ENCODE data around the gene GSTM2. TPM values are rescaled to one million over a fixed set of nuclear protein-coding genes. Genes with fewer than 3 reads are reported as not detected.
"Not testable (repeated sequence)": the region's sequence is repeated elsewhere in the genome, so short reads cannot be mapped to it uniquely, and the experiment has no call there.

GSTM2 gene
- total RNA-seq, 1 experiment from 2014 or later: 10.7 TPM

DNA sequence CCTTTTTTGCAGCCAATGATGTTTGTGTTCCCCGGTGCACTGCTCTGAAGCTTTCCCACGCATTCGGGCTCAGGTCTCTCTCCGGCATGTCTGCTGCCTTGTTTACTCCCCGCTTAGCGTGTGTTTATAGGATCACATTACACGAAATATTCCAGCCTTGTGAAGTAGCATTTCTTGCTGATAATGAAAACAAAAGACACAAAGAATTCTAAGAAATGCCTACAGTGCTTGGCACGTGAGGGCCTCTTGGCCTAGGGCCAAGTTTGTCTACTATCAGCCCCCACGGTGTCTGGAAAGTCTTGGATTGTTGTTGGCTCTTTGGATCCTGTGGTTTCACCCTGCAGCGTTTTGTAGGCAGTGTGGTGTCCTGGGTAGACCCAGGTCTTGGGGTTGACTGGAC is 23.2 kb upstream of the GSTM2 start:
- no peak for DNase-seq (ENCODE audit: low read depth)

- peak; percentile 68 for DNase-seq (ENCODE audit: low read depth)
Measured at GRCh38 chr1:109649491-109649914, 18.4 kb upstream of the GSTM2 start.

DNA sequence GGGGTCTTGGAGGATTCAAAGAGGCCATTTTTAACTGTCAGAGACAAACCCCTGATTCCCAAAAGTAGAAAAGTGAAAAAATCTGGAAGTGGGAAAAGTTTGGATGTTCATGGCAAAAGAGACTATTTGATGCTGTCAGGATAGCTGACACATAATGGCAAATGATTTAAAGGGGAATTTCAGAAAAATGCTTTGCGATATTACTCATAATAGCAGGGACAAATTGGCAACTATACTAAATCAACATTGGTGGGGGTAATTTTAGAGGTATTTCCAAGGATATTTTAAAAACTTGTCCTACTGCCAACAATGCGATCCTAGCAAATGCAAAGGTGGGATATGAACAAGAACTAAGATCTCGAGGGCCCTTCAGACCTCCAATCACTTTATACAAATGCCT is 17.2 kb upstream of the GSTM2 start:
- DNase-seq (ENCODE audit: low read depth): no peak

DNA sequence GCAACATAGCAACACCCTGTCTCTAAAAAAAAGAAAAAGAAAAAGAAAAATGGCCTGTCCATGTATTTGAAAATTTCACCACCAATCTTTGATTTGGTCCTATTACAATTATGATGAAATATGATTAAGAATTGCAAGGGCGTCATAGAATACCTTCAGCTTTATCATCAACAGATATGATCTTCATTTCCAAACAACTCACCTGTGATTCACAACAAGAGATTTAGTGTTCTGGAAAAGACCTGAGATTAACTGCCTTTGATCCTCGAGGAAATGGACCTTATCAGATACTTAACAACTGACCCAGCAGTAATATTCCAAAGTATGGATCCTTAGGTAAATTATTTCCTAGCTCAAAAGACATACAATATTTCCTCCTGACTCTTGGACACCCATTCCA is 15.5 kb upstream of the GSTM2 start:
- DNase-seq (ENCODE audit: low read depth): no peak

GRCh38 chr1:109653306-109653705 is 14.6 kb upstream of the GSTM2 start:
- DNase-seq (ENCODE audit: low read depth): no peak

- DNase-seq (ENCODE audit: low read depth): no peak
Measured at GRCh38 chr1:109654519-109654918, 13.3 kb upstream of the GSTM2 start.

DNA sequence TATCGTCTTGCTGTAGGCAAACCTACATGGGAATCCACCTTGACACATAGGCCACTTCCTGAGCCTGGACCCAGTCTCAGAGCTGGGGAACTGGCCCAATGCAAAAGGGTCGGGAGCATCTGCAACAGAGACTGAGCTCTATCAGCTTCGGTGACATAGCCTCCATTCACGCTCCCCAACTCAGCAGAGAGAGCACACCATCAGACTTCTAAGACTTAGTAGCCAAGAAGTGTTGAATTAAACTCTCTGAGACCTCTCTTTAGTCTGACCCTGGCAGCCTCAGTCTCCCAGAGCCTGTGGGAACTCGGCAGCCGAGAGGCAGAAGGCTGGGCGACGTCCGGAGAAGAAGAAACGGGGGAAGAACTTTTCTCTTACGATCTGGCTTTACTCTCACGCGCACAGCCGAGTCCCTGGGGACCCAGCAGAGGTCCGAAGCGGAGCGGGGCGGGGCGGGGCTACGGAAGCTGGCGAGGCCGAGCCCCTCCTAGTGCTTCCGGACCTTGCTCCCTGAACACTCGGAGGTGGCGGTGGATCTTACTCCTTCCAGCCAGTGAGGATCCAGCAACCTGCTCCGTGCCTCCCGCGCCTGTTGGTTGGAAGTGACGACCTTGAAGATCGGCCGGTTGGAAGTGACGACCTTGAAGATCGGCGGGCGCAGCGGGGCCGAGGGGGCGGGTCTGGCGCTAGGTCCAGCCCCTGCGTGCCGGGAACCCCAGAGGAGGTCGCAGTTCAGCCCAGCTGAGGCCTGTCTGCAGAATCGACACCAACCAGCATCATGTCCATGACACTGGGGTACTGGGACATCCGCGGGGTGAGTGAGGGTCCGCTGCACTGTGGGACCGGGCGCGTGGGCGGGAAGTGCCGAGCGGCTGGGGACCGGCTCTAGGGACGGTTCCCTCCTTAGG is 12.0 kb upstream of the GSTM2 start, which contains the start of gene GSTM4:
Gene GSTM4, plus strand, starts transcription at position 485 of the 905 bp plus-strand sequence. Its CDS starts 291 bp downstream, at position 776.
- DNase-seq (ENCODE audit: low read depth): peak; percentile 78

GRCh38 chr1:109657395-109657794 is 10.5 kb upstream of the GSTM2 start:
- no peak for DNase-seq (ENCODE audit: low read depth)

DNA sequence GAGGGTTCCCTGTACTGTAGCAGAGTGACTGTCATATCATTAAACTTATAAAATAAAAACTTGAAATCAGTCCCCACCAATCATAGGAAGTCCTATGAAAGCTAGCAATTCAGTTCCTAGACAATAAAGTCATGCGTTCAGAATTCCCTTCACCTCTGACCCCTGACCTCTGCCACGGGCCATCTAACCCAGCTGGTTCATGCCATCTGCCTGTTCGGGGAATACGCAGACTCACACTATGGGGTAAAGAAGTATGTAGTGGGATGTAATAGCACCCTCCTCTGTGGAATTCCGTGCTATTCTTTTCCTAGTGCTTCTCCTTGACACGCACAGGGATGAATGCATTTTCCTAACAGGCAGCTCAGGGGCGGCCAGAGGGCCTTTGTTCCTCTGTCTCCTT is 9.9 kb upstream of the GSTM2 start:
- DNase-seq (ENCODE audit: low read depth): no peak

DNA sequence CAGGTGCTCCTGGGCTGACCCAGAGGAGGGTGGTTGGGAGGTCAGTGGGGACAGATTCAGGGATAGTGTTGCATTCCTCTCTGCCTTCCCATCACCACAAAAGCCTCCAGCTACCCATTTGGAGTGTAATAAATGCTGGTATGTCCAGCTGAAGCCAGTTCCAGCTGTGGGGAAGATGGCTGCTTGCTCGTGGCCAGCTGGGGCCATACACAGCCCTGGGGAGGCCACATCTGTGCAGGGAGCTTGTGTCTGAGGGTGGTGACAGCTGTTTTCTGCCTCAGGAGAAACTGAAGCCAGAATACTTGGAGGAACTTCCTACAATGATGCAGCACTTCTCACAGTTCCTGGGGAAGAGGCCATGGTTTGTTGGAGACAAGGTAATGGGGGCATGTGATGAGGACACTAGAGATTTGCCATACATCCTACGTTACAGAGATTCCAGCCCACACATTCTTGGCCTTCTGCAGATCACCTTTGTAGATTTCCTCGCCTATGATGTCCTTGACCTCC is 9.3 kb upstream of the GSTM2 start:
- DNase-seq (ENCODE audit: low read depth): no peak

DNA sequence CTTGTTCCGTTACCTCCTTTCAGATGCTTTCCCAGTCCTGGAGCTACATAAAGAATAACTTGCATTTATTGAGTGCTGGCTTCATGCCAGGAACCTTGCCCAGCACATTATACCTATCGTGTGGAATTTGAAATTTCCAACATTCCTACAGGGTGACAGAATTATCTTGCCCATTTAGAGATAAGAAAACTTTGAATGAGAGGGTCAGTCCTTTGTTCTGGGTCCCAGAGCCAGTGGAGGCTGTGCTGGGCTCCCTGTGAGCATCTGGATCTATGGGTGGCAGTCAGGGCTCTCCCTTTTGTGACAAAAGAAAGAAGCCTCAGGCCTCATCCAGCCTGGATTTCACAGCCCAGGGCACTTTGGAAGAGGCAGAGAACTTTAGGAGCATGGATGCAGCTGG is 8.7 kb upstream of the GSTM2 start:
- DNase-seq (ENCODE audit: low read depth): peak; percentile 34

GRCh38 chr1:109659997-109660690 is 7.7 kb upstream of the GSTM2 start:
- no peak for DNase-seq (ENCODE audit: low read depth)

- DNase-seq (ENCODE audit: low read depth): not testable (repeated sequence)
Measured at GRCh38 chr1:109660691-109661026, 7.2 kb upstream of the GSTM2 start.

- DNase-seq (ENCODE audit: low read depth): no peak
Measured at GRCh38 chr1:109661391-109661790, 6.5 kb upstream of the GSTM2 start.

- no peak for DNase-seq (ENCODE audit: low read depth)
Measured at GRCh38 chr1:109664671-109665070, 3.2 kb upstream of the GSTM2 start.

DNA sequence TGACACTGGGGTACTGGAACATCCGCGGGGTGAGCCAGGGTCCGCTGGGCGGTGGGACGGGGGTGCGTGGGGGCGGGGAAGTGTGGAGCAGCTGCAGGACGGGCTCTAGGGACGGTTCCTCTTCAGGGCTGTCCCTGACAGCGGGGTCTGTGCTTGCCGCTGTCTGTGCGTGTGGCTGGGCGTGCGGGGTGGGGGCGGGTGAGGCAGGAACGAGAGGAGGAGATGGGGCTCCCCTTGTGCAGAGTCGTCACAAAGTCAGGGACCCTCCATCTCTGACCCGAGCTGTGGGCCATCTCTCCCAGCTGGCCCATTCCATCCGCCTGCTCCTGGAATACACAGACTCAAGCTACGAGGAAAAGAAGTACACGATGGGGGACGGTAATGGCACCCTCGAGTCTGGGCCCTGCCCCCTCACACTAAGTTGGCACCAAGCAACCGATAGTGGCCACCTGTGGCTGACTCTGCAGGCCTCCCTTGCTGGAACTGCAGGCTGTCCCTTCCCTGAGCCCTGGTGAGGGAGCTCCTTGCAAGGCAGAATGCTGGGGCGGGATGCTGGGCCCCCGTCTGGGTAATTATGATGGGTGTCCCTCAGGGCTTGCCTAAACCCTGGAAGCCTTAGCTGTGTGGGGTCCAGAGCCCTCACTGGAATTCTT is 392 bp downstream of the GSTM2 start:
- DNase-seq (ENCODE audit: low read depth): no peak

DNA sequence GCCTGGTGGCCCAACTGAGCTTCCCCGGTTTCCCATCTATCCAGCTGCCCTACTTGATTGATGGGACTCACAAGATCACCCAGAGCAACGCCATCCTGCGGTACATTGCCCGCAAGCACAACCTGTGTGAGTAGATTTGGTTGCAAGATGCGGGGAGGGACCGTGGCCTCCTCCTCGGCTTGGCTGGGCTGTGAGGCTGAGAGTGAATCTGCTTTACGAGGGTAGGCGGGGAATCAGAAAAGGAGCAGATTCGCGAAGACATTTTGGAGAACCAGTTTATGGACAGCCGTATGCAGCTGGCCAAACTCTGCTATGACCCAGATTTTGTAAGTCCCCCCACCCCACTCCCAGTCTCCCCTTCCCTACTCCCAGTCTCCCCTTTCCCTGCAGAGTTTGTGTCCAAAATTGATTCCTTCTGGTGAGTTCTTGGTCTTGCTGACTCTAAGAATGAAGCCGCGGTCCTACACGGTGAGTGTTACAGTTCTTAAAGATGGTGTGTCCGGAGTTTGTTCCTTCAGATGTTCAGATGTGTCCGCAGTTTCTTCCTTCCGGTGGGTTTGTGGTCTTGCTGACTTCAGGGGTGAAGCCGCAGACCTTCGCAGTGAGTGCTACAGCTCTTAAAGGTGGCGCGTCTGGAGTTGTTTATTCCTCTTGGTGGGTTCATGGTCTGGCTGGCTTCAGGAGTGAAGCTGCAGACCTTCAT is 1.5 kb downstream of the GSTM2 start:
- DNase-seq (ENCODE audit: low read depth): no peak

GRCh38 chr1:109669949-109670302 is 2.1 kb downstream of the GSTM2 start:
- not testable (repeated sequence) for DNase-seq (ENCODE audit: low read depth)

DNA sequence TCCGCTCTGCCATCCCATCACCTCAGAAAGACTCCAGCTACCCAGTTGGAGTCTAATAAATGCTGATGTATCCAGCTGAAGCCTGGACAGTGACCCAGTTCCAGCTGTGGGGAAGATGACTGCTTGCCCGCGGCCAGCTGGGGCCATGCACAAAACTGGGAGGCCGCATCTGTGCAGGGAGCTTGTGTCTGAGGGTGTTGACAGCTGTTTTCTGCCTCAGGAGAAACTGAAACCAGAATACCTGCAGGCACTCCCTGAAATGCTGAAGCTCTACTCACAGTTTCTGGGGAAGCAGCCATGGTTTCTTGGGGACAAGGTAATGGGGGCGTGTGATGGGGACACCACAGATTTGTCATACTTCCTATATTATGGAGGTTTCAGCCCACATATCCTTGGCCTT is 3.2 kb downstream of the GSTM2 start:
- no peak for DNase-seq (ENCODE audit: low read depth)

DNA sequence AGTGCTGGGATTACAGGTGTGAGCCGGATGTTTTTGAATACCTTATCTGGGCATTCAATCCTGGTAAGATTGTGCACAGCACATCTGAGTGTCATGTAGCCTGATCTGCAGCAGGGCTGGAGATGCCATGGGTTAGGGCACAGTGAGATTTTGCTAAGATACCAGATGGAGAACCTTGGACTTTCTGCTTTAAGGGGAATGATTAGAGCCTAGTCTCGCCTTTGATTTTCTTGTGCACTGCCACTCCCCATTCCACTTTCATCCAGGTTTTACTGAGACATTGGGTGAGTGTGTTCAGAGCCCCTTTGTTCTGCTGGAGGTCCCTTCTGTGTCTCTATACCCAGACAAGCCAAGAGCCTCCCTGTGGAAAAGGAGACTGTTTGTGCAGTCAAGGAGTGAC is 6.0 kb downstream of the GSTM2 start:
- not testable (repeated sequence) for DNase-seq (ENCODE audit: low read depth)

- DNase-seq (ENCODE audit: low read depth): not testable (repeated sequence)
Measured at GRCh38 chr1:109676683-109677381, 9.0 kb downstream of the GSTM2 start.

Measured in M059J (cell line).